NK-92 (cell line): ENCODE results near the gene FMN1.

Experiments used
- DNase-seq: peaks from one replicate; lab custom pipeline; 2025; ENCODE audit not compliant: unreplicated experiment; lab: John Stamatoyannopoulos, UW

Gene FMN1

DNA sequence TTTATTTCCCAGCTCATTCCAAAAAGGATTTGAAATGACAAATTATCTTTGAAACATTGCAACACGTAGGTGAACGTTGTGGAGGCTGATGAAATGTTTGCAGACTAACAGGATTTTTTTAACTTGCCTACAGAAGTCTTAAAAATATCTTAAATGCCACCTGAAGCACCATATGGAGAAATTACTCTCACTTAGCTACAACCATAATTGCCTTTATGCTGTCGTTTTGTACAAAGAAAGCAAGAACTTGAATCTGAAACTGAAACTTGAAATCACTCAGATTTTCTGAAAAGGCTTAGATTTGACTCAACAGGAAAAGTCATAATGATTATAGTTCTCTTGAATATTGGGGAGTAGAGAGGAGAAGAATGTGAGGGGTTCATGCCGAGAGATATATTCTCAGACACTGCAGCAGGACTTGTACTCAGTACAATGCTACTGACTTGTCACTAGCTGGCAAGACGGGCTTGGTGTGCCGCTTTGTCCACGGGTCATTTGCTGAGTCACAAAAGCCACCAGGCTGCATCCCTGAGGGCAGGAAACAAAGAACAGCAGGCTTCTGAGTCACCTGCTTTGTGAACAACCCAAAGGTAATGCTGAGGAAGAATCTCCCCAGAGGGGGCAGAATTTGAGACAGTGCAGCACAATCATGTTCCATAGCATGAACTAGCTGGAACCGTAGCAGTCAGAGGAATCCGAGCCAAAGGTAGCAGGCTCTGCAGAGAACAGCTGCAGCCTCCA, 7.1 kb upstream of the FMN1 start:
- no peak for DNase-seq

DNA sequence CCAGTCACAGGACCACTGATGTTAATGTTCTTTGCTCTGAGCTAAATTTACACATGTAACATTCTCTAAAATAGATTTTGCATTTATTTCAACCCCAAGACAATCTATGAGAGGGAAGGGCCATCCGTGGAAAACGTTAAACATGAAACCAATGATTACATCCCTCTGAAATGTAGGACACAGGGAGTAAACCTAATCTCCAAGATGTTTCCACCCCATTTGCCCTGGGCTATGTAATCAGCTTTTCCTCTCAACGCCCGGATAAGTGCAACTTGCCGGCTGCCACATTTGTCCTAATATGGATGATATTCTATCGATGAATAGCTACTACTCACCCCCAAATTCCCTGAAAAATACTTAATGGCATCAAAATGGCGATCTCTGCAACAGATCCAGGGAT, 6.4 kb upstream of the FMN1 start:
- no peak for DNase-seq

DNA sequence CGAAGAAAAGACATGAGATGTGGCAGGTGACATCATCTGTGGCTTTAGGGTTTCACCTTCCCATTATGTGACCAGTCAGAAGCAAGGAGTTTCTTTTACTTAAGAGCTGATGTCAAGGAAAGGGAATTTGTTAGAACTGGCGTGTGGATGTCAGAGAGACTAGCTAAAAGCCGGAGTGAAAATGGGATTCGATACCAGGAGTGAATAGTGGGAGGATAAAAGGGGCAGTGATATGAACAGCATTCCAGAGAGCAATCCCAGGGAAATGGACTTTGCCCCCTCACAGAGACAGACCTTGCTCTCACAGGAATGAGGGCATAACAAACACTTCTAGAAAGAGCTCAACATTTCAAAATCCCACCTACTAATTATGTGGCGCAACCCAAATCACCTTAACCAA, 5.9 kb upstream of the FMN1 start:
- DNase-seq = no peak

DNA sequence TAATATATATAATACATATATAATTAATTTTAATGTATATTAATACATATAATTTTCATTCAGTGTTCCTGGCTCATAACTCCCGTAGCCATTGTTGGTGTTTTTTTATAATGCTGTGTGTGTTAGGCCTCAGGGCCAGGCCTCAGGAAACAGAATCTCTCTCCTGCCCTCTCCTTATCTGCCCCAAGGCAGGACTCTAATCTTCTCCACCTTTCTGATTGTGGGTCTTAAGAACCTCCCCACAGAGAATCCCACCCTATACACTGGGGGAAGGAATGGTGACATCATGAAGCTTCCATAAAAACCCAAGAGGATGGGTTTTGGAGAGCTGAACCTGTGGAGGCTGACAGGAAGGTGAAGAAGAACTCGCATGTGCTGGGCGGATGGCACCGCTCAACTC, 4.0 kb upstream of the FMN1 start:
- no peak for DNase-seq

DNA sequence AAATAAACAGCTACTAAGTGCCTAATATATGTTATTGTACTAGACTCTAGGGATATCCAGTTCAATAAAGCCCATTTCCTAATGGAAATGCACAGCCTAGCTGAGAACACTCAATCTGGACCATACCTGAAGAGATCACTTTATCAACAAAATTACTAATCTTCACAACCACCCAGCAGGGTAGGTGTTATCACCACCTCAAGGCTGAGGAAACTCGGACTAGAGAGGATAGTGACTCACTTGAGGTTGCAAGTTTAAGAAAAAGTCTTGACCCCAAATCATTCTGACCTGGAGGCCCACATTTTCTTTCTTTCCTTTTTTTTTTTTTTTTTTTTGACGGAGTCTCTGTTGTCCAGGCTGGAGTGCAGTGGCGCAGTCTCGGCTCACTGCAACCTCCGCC, 3.1 kb upstream of the FMN1 start:
- no peak for DNase-seq

DNA sequence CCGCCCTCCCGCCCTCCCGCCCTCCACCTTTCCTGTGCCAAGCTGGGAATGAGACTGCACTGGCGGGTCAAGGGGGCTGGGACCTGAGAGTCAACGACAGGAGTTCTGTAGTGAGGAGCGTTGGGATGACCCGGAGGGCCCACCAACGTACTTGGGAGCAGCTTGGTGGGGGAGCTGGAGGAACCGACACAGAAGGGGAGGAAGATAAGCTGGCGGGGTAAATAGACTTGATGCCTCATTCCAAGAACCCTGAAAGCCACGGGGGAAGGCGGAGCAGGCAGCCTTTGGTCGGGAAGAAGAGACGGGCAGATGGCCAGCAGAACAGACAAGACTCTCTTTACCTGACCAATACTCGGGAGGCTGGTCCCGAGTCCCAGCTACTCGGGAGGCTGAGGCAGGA, 277 bp downstream of the FMN1 start:
- no peak for DNase-seq

DNA sequence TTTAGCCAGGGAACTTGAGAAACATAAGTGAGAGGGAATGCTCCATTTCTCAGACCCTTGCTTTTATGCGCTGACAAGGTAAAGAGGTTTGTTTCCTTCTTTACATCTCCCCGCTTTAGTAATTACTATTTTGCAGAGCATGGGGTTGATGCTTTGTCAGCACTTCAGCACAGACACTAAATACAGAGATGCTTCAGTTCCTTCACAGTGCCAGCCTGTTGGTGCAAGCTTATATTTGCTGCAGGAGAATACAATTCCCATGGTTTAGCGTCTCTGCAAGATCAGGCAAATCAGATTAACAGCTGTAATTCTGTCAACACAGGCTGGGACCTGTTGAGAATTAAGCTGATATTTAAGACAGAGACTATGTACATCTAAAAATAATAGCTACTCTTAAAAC, 2.9 kb downstream of the FMN1 start:
- no peak for DNase-seq

DNA sequence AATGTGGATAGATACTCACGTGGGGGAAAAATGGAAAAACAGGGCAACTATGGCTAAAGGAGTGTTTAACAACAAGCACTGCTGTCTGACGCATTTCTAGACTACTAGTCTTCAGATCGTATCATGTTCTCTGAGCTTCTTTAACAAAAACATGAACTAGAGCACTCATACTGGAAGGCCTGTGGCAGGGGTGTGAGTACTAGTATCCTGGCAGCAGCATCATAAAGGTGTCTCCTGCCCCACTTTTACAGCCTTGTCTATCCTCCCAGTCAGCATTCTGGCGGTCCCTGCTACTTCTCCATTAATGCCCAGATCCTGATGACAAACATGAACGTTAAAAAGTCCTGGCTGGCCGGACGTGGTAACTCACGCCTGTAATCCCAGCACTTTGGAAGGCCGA, 4.0 kb downstream of the FMN1 start:
- DNase-seq = no peak

DNA sequence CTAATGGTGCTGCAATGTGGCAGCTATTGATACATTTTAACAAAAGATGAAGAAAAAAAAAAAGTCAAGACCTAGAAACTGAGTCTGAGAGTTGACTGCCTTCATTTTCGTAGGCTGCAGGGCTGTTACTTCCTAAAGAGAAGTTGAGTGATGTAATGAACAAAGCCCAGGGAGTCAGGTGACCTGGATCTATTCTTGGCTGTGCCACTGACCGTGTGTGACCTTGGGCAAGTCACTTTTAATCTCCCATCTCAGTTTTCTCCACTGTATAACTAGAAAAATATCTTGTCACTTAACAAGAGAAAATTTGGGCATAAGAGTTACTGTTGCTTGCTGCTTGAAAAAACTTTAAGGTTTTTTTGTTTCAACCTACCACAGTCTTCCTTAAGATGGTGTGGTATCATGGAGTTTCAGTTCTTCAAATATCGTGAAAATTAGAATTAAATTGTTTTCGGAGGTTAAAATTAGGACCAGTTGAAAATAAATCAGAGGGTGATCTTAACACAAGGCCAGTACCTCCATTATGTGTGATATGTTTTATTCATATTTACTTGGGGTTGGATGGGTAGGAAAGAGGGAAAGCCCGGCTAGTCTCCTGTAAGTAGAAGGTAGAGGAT, 5.8 kb downstream of the FMN1 start:
- no peak for DNase-seq

DNA sequence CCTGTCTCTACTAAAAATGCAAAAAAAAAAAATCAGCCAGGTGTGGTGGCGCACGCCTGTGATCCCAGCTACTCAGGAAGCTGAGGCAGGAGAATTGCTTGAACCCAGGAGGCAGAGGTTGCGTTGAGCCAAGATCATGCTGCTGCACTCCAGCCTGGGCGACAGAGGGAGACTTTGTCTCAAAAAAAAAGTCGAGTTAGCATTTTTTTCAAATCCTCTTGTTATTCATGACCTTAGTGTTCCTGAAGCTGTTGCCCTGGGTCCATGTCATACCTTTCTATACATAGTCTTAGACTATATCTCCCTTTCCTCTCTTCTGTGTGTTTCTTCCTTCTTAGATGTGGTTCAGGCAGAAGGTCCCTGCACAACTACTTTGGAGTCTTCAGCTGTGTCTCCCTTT, 6.4 kb downstream of the FMN1 start:
- DNase-seq = no peak

DNA sequence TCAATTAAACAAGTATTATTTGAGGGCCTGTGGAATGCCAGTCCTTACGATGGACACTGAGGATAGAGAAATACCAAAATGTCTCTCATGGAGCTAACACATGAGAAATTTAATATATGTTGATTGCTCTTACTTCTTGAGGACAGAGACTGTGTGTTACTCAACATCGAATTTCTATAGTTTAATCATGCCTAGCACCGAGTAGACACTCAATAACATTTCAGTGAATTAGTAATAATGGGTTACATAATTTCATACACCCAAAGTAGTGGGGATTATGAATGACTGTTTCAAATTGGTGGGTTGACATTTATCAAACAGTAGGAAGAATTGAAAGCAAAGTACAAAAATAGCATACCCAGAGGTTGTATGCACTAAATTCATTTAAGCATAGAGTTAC, 11.2 kb downstream of the FMN1 start:
- no peak for DNase-seq

DNA sequence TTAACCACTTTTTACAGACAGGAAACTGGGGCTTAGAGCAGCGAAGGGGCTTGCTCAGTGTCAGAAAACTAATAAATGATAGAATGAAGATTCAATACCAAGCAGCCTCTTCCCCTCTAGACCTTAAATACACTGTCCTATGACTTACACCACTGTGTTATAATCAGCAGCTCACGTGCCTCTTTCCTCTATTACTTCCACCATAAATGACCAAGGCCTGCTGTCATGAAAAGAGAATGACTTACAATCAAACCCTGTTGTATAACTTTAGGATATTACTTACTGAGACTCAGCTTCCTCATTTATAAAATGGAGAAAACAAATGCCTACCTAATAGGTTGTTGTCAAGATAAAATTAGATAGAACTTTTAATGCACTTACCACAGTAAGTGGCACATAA, 11.6 kb downstream of the FMN1 start:
- no peak for DNase-seq

DNA sequence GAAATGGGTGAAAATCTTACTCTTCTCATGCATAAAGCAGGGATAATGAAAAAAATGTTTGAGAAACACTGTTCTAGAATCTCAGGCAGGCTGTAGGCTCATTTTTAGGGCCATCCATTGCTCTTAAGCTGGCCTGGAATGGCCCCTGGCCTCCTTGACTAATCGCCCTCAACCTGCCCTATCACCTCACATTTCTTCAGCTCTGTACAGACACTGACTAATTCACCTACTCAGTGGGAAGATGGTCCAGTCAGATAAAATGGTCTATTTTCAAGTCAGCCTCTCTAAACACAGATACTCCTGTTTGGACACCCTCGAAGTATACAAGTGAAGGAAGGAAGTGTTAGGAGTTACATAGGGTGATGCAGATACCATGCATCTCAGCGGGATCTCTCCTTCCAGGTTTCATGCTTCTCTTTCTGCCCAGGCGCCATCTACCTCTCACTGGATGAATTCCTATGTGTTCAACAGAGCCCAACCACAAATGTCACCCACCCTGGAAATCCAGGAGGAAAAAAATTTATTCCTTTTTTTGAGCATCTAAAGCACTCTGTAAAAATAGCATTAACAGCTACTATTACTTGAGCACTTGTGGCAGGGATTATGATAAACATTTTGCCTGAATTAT, 12.1 kb downstream of the FMN1 start:
- no peak for DNase-seq

DNA sequence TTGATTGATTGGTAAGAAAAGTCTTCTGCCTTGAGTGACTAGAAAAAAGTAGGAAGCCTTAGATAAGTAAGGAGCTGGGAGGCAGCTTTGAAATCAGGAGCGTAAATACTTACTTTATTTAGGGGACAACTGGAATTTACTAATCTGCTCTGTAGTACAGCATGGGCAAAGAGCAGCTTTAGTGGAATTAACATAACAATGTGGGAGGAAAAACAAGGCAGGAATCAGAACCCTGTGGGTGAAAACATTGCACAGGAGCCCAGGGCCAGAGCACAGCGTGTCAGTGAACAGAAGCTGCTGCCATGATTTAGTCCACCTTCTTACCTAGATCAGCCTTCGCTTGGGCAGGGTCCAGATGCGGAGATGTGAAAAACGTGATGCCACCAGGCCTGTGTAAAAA, 14.6 kb downstream of the FMN1 start:
- DNase-seq = no peak

DNA sequence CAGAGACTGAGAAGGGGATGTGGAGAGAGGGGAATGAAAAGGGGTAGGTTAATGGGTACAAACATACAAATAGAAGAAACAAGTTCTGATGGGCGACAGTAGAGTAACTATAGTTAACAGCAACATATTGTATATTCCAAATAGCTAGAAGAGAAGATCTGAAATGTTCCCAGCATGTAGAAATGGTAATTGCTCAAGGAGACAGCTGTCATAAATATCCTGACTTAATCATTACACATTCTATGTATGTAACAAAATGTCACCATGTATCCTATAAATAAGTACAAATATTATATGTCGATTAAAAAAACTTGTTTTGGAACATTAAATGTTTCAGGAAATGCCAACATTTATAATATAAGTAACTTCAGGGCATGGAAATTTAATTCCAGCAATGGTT, 23.3 kb downstream of the FMN1 start:
- DNase-seq = no peak

DNA sequence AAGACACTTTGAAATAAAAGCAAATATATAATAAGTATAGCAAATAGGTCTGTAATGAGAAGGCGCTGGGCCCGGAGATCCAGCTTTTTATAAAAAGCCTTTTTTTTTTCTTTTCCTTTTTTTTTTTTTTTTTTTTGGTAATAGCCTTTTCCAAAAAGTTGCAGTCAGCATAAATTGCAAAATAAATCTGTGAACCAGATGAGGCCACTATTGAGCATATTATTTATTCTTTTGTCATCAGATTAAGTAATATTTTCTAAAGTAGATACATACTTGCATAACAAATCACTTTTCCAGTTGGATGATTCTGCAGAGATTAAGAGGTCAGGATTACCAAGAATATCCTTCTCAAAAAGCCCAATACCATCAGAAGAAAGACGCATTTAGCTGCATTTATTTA, 24.9 kb downstream of the FMN1 start:
- DNase-seq = no peak

DNA sequence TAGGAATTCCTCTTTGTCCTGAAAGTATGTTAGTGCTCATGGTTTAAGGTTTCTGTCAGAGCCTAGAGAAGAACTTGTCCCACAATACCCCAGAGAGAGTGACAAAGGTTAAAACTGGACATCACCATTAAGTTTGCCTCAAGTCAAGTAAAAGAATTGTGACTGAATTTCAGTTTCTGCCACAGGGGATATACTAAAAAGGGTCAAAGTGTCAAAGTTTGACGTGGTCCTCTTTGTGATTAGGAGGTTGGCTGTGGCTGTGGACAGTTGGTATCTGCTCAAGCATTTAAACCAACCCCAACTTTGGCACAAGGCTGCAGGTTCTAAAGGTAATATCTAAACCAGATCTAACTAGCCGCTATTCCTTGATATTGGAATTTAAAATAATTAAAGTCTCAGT, 26.1 kb downstream of the FMN1 start:
- DNase-seq = no peak

DNA sequence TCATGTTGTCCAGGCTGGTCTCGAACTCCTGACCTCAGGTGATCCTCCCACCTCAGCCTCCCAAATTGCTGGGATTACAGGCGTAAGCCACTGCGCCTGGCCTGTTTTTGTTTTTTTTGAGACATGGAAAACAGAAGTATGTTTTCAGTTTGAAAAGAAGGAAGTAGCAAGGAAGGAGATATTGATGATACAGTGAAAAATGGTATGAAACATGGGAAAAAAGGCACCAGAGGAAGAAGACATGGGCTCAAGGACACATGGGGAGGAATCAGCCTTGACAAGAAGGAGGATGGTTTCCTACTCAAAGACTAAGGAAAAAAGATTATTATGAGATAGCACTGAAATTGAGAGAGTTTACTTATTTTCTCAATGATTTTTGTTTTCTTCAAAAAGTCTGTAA, 30.7 kb downstream of the FMN1 start:
- DNase-seq = no peak

DNA sequence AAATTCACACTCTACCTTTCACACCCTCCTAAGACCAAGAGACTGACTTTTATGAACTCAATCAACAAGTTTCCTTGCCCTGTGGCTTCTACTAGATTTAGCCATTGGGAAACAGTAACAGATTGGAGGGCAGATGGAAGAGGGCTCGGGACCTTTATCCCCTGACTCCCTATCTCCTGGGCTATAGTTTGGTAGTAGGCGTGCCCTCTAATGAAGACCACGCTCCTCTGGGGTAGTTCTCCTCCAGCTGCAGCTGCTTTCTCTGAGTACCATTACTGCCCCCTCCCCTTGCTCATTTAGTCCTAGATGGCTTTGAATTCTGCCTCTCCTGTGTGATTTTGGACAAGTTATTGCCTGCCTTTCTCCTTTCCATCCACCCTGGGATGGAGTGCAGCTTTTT, 33.3 kb downstream of the FMN1 start:
- DNase-seq = no peak

DNA sequence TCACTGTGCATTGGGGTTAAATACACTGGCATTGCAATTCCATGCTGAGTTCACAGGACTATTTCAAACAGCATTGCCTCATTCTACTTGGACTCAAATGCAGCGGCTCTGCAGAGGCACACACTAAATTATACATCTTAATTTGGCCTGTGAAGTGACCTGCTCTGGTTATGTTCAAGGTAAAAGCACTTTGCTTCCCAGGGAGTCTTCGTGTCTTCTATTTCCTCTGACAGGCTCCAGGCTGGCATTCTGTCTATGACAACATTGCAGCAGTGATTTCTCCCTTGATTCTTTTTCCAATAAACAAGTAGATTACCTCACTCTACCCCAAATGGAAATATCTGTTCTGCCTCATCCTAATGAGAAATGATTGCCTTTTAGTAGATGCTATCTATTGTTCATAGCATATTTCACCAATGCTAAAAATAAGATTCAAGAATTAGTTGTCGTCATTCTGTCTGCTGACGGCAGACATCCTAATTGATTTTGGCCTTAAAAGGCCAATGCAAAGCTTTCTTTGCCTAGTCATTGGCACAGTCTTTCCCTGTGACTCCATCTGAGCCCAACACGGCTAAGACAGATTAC, 33.8 kb downstream of the FMN1 start:
- no peak for DNase-seq

DNA sequence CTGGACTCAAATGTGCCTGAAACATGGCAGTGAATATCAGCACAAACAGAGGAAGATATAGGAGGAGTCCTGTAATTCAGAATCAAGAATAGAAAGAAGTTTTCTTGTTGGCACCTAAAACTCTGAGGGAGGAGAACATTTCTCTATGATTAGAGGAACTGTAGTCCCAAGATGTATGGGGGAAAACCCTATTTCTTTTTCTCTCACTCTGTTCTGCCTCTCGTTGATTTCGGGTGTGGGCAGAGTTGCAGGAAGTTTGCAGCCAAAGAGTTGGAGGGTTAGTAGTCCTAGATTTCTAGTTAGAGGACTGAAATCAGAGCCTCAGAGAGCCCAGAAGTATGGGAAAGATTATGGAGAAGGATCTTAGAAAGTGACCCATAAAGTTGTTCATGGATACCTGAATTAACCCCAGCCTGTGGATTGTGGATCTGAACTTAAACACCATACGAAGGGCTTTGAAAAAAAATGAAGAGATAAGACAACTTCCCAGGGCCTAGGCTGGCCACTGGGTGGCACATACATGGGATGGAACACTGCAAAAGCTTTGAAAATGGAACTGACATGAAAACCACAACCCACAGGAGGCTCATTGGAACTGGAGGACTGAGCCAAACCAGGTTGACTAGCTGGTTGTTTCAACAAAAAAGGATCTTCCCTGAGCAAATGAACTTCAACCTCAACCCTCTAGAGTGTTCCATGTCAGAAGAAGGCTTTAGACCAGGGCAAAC, 34.6 kb downstream of the FMN1 start:
- no peak for DNase-seq

DNA sequence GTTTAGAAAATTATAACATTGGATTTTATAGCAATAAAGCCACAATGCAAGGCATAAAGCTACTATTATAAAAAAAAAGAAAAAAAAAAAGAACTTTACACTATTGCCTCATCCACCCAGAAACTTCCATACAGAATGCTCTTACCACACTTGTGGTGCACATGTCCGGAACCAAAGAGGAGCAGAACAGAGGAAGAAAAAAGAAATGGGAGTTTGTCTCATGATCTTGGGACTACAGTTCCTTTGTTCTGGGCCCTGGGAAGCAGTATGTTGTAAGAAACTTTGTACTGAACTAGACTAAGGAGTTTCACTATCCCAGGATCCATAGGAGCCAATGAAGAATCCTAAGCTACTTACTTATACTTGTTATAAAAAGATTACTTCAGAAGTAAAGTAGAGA, 36.1 kb downstream of the FMN1 start:
- DNase-seq = no peak
